ENCODE data around the gene LRSAM1. TPM values are rescaled to one million over a fixed set of nuclear protein-coding genes. Genes with fewer than 3 reads are reported as not detected.

Gene LRSAM1
- total RNA-seq, 1 donor from 2014 or later = 23.7 TPM

DNA sequence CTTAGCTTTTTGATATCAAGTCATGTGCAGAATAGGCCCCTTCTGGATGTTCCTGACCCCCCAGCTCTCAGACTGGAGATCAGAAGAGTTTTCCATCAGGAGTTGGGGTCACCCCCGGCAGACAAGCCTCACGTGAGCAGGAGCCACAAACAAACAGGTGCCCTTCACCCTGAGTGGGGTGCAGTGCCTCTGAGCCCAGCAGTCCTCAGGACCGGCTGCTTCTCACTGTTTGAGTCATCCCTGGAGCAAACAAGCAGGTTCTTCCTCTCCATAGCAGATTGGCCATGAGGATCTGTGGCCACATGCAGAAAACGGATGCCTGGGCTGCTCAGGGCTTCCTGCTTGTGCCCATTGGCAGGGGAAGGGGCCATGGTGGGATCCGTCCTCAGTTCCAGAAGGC lies 47.0 kb downstream of the LRSAM1 start:
- DNase-seq = no peak

DNA sequence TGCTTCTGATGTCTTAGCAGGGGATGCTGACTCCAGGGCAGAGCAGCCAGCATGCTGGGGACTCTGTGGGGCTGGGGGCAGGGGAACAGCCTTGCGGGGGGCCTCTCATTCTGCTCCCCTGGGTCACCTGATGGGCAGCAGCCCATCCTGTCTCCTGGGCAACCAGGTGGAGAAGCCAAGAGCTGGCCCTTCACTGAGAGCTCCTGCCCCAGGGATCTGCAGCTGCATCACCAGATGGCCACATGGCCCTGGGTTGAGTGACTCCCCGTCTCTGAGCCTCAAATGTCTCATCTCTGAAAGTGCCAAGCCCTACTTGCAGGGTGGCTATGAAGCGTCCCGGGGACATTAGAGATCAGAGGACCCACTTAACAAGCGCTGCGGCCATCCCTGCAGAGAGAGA lies 49.1 kb downstream of the LRSAM1 start:
- DNase-seq = no peak

DNA sequence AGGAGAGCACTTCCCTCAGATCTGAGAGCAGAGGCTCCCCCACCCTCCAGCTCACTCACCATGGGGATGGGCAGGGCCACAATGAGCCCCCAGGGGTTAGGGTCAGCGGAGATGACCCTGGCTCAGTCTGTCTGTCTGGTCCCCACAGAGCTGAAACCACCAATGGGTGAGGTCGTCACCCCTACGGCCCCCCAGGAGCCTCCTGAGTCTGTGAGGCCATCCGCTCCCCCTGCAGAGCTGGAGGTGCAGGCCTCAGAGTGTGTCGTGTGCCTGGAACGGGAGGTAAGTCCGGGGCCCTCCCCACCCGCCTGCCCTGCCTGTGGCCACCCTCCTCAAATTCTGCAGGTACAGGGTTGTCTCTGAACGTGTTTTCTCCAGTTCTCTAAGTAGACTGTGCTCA lies 49.6 kb downstream of the LRSAM1 start:
- DNase-seq = no peak

DNA sequence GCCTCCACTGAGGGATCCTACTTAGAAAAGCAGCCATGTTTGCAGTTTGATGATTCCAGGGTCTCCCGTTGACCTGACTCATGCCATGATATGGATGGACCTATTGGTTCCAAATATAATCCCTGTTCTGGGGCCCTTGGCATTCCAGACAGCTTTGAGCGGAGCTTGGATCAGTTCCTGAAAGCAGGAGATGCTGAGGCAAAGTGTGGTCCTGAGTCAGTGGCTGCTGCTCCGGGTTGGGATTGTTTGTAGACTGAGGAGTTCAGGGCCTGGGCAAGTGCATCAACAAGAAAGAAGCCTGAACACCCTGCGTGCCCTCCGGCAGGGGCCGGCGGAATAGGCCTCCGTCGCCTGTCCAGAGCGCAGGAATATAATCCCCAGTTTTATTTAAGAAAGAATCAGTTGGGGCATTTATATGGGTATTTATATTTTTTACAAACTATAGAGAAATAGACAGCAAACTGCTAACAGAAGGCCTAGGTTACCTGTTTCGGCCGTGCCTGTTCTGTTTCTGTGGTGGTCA lies 50.6 kb downstream of the LRSAM1 start:
- DNase-seq = no peak

DNA sequence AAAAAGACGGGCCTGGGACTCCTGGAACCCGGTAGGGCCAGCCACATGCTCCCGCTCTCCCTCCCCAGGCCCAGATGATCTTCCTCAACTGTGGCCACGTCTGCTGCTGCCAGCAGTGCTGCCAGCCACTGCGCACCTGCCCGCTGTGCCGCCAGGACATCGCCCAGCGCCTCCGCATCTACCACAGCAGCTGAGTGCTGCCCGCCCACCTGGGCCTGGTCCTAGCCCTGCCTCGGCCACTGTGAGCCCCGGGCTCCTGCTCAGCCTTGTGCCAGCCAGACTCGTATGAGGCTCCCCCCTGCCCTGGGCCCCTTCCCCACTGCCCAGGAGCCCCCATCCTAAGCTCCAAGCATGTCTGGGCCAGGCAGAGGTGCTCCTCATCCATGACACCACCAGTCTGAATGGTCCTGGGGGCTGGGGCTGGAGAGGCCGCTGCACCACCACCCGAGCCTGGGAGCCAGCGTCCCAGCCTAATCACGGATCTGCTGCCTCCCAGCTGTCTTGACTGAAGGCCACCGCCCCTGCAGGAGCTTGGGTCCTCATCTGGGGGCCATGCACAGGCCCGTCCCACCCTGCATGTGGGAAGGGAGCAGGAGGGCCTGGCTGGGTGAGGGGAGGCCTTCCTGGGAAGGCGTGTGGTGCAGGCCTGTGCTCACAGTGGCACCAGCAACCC lies 51.5 kb downstream of the LRSAM1 start:
- DNase-seq = no peak

DNA sequence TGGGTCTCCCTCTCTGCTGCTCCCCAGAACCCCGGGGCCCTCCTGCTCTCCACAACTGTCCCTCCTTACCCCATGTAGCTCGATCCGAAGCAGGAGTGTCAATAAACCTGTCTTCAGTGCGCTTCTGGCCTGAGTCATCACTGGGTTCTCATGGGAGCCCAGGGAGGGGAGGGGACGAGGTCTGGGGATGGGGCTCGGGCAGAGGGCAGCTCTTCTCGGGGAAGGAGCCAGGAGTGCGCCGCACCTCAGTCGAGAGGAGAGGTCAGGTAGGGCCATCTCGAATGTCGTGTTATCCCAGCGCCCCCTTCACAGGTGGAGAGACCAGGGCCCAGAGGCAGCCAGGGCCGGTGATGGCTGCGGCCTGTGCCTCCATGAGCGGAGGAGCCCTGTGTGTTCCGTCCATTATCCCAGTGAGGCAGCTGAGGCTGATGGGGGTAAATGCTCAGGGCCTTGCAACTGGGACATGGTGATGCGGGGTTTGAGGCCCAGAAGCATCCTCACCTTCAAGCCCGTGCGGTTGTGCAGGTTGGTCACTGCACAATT lies 52.1 kb downstream of the LRSAM1 start:
- no peak for DNase-seq

DNA sequence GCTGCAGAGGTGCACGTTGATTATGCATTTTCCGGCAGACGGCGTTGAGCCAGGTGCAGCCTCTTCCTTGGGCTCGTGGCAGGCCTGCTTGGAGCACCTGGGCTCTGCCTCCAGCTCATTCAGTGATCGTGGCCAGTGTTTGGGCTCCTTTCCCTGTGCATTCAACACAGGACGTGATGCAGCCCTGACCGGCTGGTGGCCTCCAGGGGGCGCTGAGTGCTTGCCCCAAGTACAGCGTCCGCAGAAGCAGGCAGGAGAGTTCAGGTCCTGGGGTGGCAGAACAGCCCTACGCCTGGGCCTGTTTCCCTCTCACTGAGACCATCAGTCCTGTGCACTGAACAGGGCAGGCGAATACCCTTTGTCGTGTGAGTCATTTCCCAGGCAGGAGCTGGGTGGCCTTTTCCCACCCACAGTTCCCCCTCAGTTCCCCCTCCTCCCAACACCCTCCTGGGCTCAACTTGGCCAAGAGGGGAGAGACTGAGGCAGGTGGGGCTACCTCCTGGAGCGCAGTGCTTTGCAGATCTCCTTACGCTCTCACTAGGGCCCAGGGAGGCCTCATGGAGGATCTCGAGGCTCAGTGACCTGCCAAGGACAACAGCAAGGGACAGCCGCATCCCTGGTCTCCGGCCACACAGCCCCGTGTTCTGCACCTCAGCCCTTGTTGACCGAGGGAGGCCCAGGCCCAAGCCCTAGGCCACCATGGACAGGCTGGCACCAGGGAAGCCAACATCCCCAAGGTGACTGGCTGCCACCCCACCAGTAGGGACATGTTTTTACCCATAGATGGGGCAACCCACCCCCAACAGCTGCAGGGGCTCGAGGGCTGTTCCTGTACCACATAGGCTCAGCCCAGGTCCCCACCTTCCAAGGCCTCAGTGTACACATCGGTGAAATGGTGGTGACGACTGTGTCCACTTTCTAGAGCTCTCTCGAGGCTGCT lies 52.9 kb downstream of the LRSAM1 start:
- DNase-seq = peak; percentile 52

DNA sequence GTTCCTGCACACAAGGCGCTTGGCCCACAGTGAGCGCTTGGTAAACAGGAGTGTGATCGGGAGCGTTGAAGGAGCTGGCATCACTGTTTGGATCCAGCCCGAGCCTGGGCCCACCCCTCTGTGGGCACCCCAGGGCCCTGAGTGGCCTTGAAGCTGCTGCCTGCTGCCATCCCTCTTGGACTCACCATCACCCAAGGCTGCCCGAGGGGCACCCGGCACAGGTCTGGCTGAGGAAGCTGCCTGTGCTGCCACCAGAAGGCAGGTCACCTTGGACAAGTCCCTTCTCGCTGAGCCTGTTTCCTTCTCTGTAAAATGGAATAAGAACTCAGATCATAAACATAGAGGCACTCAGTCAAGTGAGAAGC lies 53.6 kb downstream of the LRSAM1 start:
- no peak for DNase-seq

DNA sequence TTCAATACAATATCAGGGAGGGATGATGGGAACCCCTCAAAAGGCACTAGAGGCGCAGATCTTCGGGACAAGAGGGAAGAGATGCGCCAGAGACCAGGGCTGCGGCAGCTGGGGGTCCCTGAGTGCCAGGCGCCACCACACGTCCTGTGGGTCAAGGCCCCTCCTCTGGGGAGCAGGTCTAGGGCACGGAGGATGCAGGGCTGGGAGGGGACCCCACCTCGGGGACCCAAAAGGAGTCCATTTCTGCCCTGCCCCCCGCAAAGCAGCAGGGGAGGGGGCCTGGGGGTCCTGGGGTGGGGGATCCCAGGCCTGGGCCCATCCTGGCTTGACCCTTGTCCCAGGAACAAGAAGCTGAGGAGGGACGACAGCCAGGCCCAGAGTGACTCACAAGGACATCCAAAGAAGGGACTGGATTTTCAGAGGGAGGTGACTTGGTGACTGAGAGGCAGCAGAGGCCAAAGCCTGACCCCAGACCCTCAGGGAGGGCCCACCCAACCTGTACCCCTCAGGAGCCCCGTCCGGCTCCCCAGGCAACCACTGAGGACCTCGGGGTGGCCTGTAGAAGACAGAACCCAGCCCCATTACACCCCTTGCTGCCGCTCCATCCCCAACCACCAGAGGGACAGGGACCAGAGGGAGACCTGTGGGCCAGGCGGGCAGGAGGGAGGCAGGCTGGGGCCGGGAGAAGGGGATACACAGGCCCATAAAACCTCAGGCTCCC lies 54.2 kb downstream of the LRSAM1 start:
- no peak for DNase-seq

DNA sequence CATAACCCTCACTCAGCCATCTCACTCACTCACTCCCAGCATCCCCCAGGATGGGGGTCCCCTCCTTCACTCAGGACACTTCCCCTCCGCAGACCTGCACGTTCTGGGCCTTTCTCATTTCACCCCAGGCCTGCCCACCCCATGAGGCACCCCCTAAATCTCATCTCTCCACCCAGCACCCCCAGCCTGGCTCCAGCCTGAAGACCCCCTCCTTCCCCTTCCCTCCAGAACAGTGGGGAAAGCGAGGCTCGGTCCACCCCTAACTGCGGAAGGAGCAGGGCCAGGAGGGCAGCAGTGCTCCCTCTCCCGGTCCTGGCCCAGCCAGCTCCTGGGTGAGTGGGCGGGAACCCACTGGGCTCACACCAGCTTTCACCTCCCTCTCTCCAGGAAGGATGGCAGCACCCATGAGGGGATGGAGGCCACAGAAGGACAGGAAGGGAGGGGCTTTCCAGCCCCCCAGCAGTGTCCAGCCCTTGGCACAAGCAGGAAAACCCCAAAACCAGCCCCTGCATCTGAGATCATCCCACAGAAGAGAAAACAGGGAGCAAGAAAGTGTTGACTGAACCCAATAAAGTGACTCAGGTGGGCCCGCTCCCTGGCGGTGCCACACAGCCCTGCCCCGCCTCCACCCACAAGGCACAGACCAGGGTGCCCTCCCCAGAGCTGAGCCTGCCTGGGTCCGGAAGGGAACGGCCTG lies 55.0 kb downstream of the LRSAM1 start:
- no peak for DNase-seq

DNA sequence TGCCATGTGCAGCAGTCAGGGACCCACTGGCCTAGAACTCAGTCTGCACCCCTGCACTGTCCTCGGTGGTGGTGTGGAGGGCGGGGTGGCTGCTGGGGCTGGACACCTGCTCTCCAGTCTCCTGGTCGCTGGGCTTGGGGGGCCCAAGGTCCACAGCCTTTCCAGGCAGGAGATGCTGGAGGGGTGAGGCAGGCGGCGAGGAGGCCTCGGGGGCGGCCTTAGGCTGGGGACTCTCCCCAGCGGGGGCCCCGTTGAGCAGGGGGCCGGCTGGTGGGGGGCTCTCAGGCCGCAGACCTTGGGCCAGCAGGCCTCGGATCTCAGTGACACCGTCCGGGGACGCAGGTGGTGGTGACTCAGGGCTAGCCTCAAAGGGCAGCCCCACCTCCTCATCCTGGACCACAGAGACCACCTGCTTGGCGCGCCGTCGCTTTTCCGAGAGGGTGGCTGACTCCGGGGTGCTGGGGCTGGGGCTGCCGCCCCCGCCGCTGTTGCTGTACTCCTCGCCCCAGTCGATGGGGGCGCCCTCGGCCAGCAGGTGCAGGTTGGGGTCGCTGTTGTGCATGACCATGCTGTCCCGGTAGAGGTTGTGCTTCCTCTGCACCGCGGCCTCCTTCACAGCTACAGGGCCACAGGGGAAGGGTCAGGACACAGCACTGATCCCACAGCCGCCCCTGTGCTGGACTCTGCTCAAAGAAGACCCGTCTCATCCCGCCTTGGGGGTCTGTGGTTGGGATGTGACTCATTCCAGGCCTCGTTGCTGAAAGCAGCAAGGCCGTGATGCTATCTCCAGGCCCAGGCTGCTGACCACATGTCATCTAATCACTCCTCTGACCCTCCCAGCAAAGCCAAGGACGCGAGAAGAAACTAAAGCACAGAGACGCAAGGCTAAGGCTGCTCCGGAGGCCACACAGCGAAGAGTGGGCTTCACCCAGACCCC lies 55.8 kb downstream of the LRSAM1 start:
- no peak for DNase-seq

DNA sequence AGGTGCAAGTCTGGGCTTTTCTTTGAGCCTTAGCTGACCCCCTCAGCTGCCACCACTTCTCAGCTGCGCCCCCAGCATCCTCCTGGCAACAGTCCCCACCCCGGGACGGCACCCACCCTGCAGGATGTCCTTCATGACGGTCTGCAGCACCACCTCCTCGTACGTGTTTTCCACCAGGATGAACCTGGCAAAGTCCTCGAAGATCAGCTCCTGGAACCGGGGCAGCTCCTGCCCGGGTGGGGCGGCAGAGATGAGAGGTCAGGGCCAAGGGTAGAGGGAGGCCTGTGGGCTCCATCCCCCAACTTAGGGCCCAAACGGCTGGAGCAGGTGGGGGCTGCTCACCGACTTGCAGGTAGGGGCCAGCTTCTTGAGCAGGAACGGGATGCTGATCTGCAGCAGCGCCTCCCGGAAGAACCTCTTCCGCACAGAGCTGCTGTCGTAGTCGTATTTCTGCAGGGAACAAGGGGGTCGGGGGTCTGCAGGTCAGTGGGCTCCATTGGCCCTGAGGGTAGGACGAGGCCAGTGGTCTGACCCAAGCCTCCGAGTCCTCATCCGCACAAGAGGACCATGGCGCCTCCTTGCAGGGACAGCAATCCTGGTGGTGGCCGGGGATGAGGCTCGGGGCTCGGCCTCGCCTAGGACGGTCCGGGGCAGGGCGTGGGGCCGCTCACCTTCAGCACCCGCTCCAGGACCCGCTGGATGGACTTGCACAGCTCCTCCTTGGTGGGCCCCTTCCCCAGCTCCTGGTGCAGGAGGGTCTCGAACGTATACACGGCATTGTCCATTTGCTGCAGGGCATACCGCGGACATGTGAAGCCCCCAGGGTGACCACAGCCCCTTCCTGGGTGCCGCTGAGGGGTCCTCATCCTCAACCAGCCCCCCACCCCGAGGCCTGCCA lies 56.7 kb downstream of the LRSAM1 start:
- no peak for DNase-seq

DNA sequence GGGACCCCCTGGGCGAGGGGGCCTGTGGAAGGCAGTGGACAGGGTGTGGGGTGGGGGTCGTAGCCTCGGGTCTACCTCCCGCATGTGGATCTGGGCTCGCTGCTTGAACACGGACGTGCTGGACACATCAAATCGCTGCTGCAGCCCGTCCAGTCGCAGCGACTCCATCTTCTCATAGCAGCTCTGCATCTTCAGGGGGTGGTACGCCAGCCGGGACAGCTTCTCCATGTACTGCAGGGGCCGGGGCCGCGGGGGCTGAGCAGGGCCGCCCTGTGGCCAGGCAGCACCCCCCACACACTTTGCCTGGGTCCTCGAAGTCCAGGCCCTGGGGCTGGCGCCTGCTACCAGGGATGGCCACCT lies 57.6 kb downstream of the LRSAM1 start:
- DNase-seq = no peak

DNA sequence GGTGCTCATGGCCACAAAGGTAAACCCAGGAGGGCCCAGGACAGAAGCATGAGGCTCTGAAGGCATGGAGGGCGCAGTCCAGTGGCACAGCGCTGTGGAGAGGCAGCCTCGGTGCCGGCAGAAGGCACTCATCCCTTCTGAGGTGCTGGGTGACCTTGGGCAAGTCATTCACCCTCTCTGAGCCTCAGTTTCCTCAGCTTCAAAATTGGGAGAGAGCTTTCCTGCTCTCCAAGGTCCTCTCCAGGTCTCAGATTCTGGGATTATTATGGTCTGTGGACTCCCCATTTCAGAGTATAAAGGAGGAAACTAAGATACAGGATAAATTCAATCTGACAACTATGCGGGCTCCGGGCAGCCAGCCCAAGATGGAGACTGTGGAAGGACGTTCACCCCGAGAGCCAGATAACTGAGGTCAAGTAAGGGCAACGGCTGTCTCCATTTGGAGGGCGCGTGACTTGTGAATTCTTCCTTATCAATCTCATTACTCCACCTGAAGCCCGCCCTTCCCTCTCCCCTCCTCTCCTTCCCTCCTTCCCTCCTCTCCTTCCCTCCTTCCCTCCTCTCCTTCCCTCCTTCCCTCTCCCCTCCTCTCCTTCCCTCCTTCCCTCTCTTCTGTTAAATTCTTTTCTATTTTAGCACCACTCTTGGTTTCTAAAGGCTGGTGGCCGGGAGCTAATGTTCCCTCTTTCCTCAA lies 58.1 kb downstream of the LRSAM1 start:
- no peak for DNase-seq

DNA sequence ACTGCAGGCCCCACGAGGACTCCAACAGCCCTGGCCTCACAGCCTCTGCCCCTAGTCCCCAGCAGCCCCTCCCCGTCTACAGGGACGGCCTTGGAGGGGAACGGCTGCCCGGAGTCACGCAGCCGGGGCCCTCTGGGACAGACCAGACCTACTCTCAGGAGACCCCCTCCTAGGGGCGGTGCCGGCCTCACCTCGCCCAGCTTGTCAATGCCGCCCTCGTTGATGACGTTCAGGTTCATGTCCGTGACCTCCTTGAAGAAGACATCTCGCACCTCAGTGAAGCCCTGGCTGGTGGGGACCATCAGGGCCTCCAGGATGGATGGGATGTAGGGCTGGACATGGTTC lies 58.6 kb downstream of the LRSAM1 start:
- DNase-seq = no peak

DNA sequence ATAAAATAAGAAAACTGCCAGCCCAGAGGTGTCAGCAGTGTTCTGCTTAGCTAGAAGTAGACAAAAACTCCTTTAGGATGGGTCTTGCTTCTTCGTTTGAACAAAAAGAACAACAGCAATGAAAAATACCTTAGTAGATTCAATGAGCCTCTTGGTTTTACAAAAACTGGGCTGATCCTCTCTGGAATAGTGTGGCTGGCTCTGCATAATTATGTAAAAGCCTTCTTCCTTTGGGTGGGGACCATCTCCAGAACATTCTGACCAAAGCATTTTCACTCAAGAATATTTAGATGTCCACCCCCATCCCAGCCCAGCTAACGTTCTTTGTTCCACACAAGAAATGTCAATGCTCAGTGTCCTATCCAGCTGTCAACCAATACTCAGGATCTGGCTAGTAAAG lies 63.2 kb downstream of the LRSAM1 start:
- no peak for DNase-seq

DNA sequence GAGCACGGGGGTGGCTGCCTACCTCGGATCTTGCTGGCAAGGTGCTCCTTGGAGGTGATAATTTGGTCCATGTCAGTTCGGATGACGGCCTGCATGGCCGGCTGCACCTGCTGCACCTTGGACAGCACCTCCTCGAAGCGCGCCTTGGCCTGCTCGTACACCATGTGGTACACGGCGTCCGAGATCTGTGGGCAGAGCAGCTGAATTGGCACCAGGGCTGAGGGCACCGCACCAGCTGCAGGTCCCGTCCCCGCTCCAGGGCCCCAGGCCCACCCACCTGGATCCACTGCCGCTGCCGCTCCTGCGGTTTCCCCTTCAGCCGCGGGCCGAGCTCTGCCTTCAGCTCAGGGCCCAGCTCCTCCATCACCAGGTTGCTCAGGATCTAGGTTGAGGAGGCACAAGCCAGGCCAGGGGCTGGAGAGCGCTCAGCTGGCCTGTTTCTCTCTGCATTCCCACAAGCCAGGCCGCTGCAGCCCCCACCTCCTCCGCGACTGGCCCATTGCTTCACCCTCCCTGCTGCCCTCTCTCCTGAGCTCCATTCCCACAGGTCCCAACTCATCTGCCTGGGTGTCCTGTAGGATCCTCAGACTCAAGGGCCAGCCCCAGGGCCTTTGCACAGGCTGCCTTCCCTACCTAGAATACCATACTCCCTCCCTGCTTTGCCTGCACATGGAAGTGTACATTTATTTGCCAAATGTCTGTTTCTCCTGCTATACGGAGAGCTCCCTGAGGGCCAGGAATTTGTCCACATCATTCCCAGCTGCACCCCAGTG lies 65.7 kb downstream of the LRSAM1 start:
- DNase-seq = no peak

DNA sequence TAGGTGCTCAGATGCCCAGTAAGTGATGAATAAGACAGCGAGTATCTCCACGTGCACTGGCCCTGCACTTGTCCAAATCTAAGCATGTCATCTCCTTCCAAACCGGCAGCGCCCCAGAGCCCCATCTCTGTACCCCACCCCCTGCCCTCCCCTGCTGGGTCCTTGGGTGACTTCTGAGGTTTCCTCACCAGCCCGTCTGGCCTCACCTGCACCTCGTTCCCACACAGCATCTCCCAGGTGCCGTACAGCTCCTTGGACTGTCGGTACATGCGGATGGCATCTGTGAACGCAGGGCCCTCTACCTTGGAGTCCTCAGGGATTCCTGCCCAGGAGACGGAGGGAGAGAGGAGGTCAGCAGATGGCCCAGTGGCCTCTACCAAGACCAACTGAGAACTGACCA lies 66.3 kb downstream of the LRSAM1 start:
- no peak for DNase-seq

Measured in occipital lobe (tissue), 2 donors.